ENCODE measurements around the gene TRPM3. TPM values are rescaled to one million over a fixed set of nuclear protein-coding genes. Genes with fewer than 3 reads are reported as not detected.
A peak's percentile ranks its signal among the peaks of the same experiment; 100 is the strongest.

Gene TRPM3
- total RNA-seq (not detected), polyA plus RNA-seq (not detected)

DNA sequence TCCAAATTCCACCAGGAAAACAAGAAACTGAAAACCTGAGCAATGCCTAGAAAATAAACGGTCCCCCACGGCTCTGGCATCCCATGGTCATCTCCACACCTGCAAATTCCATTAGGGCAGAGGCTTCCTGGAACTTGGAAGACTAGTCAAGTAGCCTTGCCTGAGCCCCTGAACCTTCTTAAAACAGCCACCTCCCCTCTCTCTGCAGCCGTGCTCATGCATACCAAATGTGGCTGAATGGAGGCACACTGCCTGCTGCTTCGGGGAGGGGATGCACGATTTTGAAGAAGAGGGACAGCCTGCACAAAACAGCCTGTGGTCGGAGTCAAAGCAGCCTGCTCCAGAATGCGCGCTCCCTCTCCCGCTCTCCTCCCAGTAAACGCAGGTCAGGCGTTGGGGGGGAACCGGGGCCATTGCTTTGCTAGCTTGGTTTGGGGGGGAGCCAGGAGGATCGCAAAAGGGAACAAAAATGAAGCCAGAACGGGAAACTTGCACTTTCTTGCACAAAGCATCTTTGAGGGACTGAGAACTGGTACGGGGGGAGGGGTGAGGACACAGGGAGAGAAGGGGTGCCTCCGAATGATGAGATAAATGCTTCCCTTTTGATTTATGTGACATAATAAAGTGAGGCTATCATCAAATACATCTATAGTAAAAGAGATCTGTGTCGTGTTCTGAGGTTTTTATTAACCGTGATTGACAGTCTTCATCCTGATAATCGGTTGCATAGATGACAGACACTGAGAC lies at the start of gene TRPM3:
TSS of gene TRPM3 (minus strand) at position 347 of the 747 bp plus-strand sequence. CDS start at position 80, 267 bp downstream.
- H3K9me3 Mint-ChIP-seq: no peaks in the 10 kb centered on the region
- no peak for DNase-seq
- Histone ChIP-seq H3K4me3 (ENCODE audit: low read length in 2 of 2) (no peak within 1 kb of the TSS), H3K4me1 (ENCODE audit: insufficient read depth, low read length) (peaks cover 4% of the 10 kb centered on the region), H3K9me3 (ENCODE audit: control insufficient read depth in 1 of 2, low read length in 2 of 2) (no peaks in the 10 kb centered on the region), H3K36me3 (ENCODE audit: insufficient read depth, low read length) (no peaks in the 10 kb centered on the region), H3K27ac (ENCODE audit: low read depth, low read length) (no peak within 1 kb of the TSS), H3K27me3 (ENCODE audit: insufficient read depth, low read length) (no peaks in the 10 kb centered on the region)
- H3K27me3 Mint-ChIP-seq: peaks cover 4 to 7% of the 10 kb centered on the region in 2 donors
- intact Hi-C loops (cut with micrococcal nuclease): no loop called here
- H3K4me1 Mint-ChIP-seq: peaks cover 0 to 2% (median under 1%) of the 10 kb centered on the region in 4 donors
- ChIA-PET POLR2A (ENCODE audit: partially characterized antibody) (no interaction called here), CTCF (ENCODE audit: partially characterized antibody) (no interaction called here)
- peak within 1 kb of the TSS in 1 of 8 donors; percentile 11 for H3K4me3 Mint-ChIP-seq
- H3K27ac Mint-ChIP-seq: no peak within 1 kb of the TSS
- no peaks in the 10 kb centered on the region for H3K36me3 Mint-ChIP-seq

DNA sequence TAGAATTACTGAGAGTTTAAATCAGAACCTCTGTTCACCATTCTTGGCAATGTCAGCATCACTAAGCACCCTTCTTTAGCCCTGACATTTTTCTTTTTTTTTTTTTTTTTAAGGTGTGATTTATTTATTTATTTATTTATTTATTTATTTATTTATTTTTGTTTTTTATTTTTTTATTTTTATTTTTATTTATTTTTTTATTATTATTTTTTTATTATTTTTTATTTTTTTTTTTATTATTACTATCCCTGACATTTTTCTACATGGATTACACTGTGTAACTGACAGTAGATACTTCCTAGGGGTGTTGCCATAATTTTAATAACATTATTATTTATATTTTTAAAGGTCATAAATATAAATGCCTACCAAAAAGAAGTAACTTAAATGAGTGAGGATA lies 47.0 kb upstream of the TRPM3 start:
- no peak overlapping the region for H3K27ac Mint-ChIP-seq
- no peaks in the 10 kb centered on the region for H3K36me3 Mint-ChIP-seq
- peaks cover 0 to 7% (median 3%) of the 10 kb centered on the region in 8 donors for H3K9me3 Mint-ChIP-seq
- Histone ChIP-seq H3K36me3 (ENCODE audit: insufficient read depth, low read length) (no peaks in the 10 kb centered on the region), H3K4me3 (ENCODE audit: low read length in 2 of 2) (no peak overlapping the region), H3K4me1 (ENCODE audit: insufficient read depth, low read length) (no peaks in the 10 kb centered on the region), H3K9me3 (ENCODE audit: control insufficient read depth in 1 of 2, low read length in 2 of 2) (no peaks in the 10 kb centered on the region), H3K27ac (ENCODE audit: low read depth, low read length) (no peak overlapping the region), H3K27me3 (ENCODE audit: insufficient read depth, low read length) (no peaks in the 10 kb centered on the region)
- DNase-seq: no peak
- H3K27me3 Mint-ChIP-seq: no peaks in the 10 kb centered on the region
- intact Hi-C loops (cut with micrococcal nuclease): no loop called here
- POLR2A ChIA-PET (ENCODE audit: partially characterized antibody): no interaction called here
- CTCF ChIA-PET (ENCODE audit: partially characterized antibody): no interaction called here
- H3K4me1 Mint-ChIP-seq: no peaks in the 10 kb centered on the region
- H3K4me3 Mint-ChIP-seq: no peak overlapping the region

DNA sequence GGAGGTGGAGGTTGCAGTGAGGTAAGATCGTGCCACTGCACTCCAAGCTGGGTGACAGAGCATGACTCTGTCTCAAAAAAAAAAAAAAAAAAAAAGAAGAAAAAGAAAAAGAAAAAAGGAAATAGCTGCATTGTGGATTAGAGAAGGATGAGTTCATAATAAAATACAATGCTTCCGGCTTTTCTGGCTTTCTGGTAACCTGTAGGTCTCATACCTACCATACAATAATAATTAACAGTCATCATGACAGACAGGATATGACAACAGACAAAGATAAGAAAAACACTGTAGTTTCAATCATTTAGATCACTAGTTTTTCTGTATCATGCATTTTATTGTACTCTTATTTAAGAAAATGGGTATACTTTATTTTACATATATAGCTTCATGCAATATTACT lies 40.7 kb upstream of the TRPM3 start:
- Histone ChIP-seq H3K4me3 (ENCODE audit: low read length in 2 of 2) (no peak overlapping the region), H3K27ac (ENCODE audit: low read depth, low read length) (no peak overlapping the region), H3K27me3 (ENCODE audit: insufficient read depth, low read length) (no peaks in the 10 kb centered on the region), H3K4me1 (ENCODE audit: insufficient read depth, low read length) (no peaks in the 10 kb centered on the region), H3K9me3 (ENCODE audit: control insufficient read depth in 1 of 2, low read length in 2 of 2) (no peaks in the 10 kb centered on the region), H3K36me3 (ENCODE audit: insufficient read depth, low read length) (no peaks in the 10 kb centered on the region)
- Mint-ChIP-seq H3K27me3 (no peaks in the 10 kb centered on the region), H3K27ac (no peak overlapping the region), H3K4me1 (no peaks in the 10 kb centered on the region), H3K9me3 (no peaks in the 10 kb centered on the region), H3K36me3 (no peaks in the 10 kb centered on the region), H3K4me3 (no peak overlapping the region)
- DNase-seq: no peak
- CTCF ChIA-PET (ENCODE audit: partially characterized antibody): no interaction called here
- POLR2A ChIA-PET (ENCODE audit: partially characterized antibody): no interaction called here
- intact Hi-C loops (cut with micrococcal nuclease): no loop called here

DNA sequence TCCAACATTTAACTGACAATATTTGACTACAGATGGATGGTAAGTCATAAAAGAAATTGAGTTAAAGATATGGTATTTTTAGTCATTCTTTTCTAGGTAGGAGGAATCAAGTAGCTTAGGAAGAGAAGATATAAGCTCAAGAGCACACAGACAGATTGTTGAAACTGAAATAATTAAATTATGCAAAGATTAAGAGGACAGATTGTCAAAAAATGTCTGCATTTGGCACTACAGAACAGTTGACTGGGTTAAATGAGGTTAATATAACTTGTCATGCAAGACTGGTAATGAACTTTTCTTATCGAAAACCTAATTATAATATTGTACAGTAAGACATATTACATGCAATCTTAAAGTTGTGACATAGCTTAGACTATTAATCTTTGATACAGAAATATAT lies 36.3 kb upstream of the TRPM3 start:
- Histone ChIP-seq H3K9me3 (ENCODE audit: control insufficient read depth in 1 of 2, low read length in 2 of 2) (no peaks in the 10 kb centered on the region), H3K4me3 (ENCODE audit: low read length in 2 of 2) (no peak overlapping the region), H3K27me3 (ENCODE audit: insufficient read depth, low read length) (no peaks in the 10 kb centered on the region), H3K27ac (ENCODE audit: low read depth, low read length) (no peak overlapping the region), H3K36me3 (ENCODE audit: insufficient read depth, low read length) (no peaks in the 10 kb centered on the region), H3K4me1 (ENCODE audit: insufficient read depth, low read length) (no peaks in the 10 kb centered on the region)
- Mint-ChIP-seq H3K9me3 (no peaks in the 10 kb centered on the region), H3K4me1 (no peaks in the 10 kb centered on the region), H3K27me3 (no peaks in the 10 kb centered on the region), H3K36me3 (no peaks in the 10 kb centered on the region), H3K27ac (no peak overlapping the region), H3K4me3 (no peak overlapping the region)
- DNase-seq: no peak
- ChIA-PET CTCF (ENCODE audit: partially characterized antibody) (interaction anchor here (1.4 kb wide), 1 partner anchor 128 kb away, joined by 3 read pairs; no protein-coding TSS in a partner anchor), POLR2A (ENCODE audit: partially characterized antibody) (no interaction called here)
- intact Hi-C loops (cut with micrococcal nuclease): no loop called here

DNA sequence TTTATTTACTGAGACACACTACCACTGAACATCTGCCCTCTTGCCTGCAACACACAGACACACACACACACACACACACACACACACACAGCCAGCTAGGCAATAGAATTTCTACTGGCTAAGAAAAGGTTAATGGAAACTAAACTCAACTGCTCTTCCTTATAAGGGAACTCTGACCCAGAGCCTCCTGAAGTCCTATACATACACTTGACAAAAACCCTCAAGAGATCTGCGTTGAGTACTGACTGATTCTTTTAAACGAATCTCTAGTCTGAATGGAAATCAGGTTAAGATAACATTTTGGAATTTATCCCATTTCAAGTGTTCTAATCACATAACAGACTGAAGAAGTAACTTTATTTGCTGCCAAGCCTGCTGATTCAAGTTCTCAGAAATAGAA lies 25.9 kb upstream of the TRPM3 start:
- Mint-ChIP-seq H3K27me3 (peaks cover 0 to 3% of the 10 kb centered on the region in 2 donors), H3K36me3 (no peaks in the 10 kb centered on the region), H3K4me1 (no peaks in the 10 kb centered on the region), H3K9me3 (peaks cover 0 to 4% (median 0%) of the 10 kb centered on the region in 8 donors), H3K4me3 (no peak overlapping the region), H3K27ac (no peak overlapping the region)
- H3K4me1 ChIP-seq (ENCODE audit: insufficient read depth, low read length): no peaks in the 10 kb centered on the region
- CTCF ChIA-PET (ENCODE audit: partially characterized antibody): no interaction called here
- POLR2A ChIA-PET (ENCODE audit: partially characterized antibody): no interaction called here
- no peaks in the 10 kb centered on the region for H3K36me3 ChIP-seq (ENCODE audit: insufficient read depth, low read length)
- H3K9me3 ChIP-seq (ENCODE audit: control insufficient read depth in 1 of 2, low read length in 2 of 2): no peaks in the 10 kb centered on the region
- H3K4me3 ChIP-seq (ENCODE audit: low read length in 2 of 2): no peak overlapping the region
- no peak overlapping the region for H3K27ac ChIP-seq (ENCODE audit: low read depth, low read length)
- intact Hi-C loops (cut with micrococcal nuclease): no loop called here
- no peaks in the 10 kb centered on the region for H3K27me3 ChIP-seq (ENCODE audit: insufficient read depth, low read length)
- no peak for DNase-seq

DNA sequence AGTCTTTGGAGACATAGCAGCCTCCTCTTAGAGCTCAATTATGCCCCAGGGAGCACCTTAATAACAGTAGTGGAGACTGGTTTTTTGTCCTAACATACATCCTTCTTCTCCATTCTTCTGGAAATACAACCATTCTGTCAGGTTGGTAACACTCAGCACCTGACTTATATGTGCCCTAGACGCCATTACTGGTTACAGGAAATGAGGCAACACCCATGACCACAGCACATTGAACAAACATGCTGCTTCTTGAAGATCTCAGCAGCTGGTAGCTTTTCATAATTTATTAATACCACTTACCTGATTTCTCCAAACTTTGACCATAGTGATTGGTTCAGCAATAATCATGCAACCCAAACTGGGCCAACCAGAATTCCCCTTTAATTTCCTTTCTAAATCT lies 25.1 kb upstream of the TRPM3 start:
- intact Hi-C loops (cut with micrococcal nuclease): no loop called here
- Mint-ChIP-seq H3K4me1 (no peaks in the 10 kb centered on the region), H3K27ac (no peak overlapping the region), H3K27me3 (peaks cover 0 to 3% of the 10 kb centered on the region in 2 donors), H3K36me3 (no peaks in the 10 kb centered on the region), H3K9me3 (peaks cover 0 to 4% (median 1%) of the 10 kb centered on the region in 8 donors), H3K4me3 (no peak overlapping the region)
- Histone ChIP-seq H3K27ac (ENCODE audit: low read depth, low read length) (no peak overlapping the region), H3K4me3 (ENCODE audit: low read length in 2 of 2) (no peak overlapping the region), H3K4me1 (ENCODE audit: insufficient read depth, low read length) (no peaks in the 10 kb centered on the region), H3K27me3 (ENCODE audit: insufficient read depth, low read length) (no peaks in the 10 kb centered on the region), H3K36me3 (ENCODE audit: insufficient read depth, low read length) (no peaks in the 10 kb centered on the region), H3K9me3 (ENCODE audit: control insufficient read depth in 1 of 2, low read length in 2 of 2) (no peaks in the 10 kb centered on the region)
- no peak for DNase-seq
- ChIA-PET POLR2A (ENCODE audit: partially characterized antibody) (no interaction called here), CTCF (ENCODE audit: partially characterized antibody) (interaction anchor here (0.6 kb wide), 1 partner anchor 286 kb away, joined by 4 read pairs; no protein-coding TSS in a partner anchor)

DNA sequence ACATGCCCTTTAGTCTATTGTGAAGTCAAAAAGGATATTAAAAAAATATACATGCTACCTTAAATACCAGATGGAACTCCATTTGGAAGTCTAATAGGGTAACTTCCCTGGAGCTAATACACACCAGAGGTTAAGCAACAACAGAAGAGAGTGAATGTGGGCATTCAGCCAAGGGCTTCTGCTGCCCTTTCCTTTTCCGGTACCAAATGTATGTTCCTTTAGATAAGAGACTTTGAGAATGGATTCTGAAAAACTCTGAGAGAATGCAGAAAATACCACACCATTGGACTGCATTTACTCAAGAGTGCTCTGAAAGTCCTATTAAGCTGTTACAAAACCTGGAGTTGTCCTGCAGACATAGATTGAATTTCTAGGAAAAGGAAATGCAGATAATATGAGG lies 23.8 kb upstream of the TRPM3 start:
- Histone ChIP-seq H3K9me3 (ENCODE audit: control insufficient read depth in 1 of 2, low read length in 2 of 2) (no peaks in the 10 kb centered on the region), H3K27me3 (ENCODE audit: insufficient read depth, low read length) (no peaks in the 10 kb centered on the region), H3K27ac (ENCODE audit: low read depth, low read length) (no peak overlapping the region), H3K4me1 (ENCODE audit: insufficient read depth, low read length) (no peaks in the 10 kb centered on the region), H3K4me3 (ENCODE audit: low read length in 2 of 2) (no peak overlapping the region), H3K36me3 (ENCODE audit: insufficient read depth, low read length) (no peaks in the 10 kb centered on the region)
- no peak overlapping the region for H3K4me3 Mint-ChIP-seq
- H3K27me3 Mint-ChIP-seq: peaks cover 0 to 3% of the 10 kb centered on the region in 2 donors
- no peaks in the 10 kb centered on the region for H3K4me1 Mint-ChIP-seq
- H3K36me3 Mint-ChIP-seq: no peaks in the 10 kb centered on the region
- no peak for DNase-seq
- H3K9me3 Mint-ChIP-seq: peaks cover 0 to 4% (median 1%) of the 10 kb centered on the region in 8 donors
- ChIA-PET CTCF (ENCODE audit: partially characterized antibody) (no interaction called here), POLR2A (ENCODE audit: partially characterized antibody) (no interaction called here)
- intact Hi-C loops (cut with micrococcal nuclease): no loop called here
- H3K27ac Mint-ChIP-seq: no peak overlapping the region
